ENCODE data around the gene ELF5.
A peak's percentile ranks its signal among the peaks of the same experiment; 100 is the strongest.

ELF5 gene

GRCh38 chr11:34493468-34493867, 20.1 kb downstream of the ELF5 start:
- H4K20me1 ChIP-seq (ENCODE audit: low read depth, low read length) = no peaks in the 10 kb centered on the region
- no peaks in the 10 kb centered on the region for H3K36me3 ChIP-seq (ENCODE audit: low read length)
- H3K27ac ChIP-seq (ENCODE audit: low read depth, low read length) = no peak overlapping the region
- no peaks in the 10 kb centered on the region for H3F3A ChIP-seq (ENCODE audit: insufficient read depth)
- no peak overlapping the region for H2AFZ ChIP-seq (ENCODE audit: low read depth, low read length, severe bottlenecking)
- H3K79me2 ChIP-seq (ENCODE audit: insufficient read depth, low read length) = no peaks in the 10 kb centered on the region
- TF ChIP-seq CTCF (IDR thresholded peaks at IDR 0.05; ENCODE audit: insufficient read depth, low read length, poor library complexity, severe bottlenecking) (no peak), EZH2phosphoT487 (conservative IDR thresholded peaks at IDR 0.05; ENCODE audit: low read length) (no peak)
- no peak overlapping the region for H3K4me2 ChIP-seq (ENCODE audit: low read depth, low read length, poor library complexity, severe bottlenecking)
- H3K9me2 ChIP-seq (replicated peaks; ENCODE audit: insufficient read depth, low read length) = no peaks in the 10 kb centered on the region
- no peak overlapping the region for H3K4me3 ChIP-seq (ENCODE audit: insufficient read depth, low read length, poor library complexity, severe bottlenecking)
- no peaks in the 10 kb centered on the region for H3K27me3 ChIP-seq (ENCODE audit: low read length)
- no peak overlapping the region for H3K9ac ChIP-seq (ENCODE audit: low read length)
- no peaks in the 10 kb centered on the region for H3K9me3 ChIP-seq (ENCODE audit: insufficient read depth, low read length)

DNA sequence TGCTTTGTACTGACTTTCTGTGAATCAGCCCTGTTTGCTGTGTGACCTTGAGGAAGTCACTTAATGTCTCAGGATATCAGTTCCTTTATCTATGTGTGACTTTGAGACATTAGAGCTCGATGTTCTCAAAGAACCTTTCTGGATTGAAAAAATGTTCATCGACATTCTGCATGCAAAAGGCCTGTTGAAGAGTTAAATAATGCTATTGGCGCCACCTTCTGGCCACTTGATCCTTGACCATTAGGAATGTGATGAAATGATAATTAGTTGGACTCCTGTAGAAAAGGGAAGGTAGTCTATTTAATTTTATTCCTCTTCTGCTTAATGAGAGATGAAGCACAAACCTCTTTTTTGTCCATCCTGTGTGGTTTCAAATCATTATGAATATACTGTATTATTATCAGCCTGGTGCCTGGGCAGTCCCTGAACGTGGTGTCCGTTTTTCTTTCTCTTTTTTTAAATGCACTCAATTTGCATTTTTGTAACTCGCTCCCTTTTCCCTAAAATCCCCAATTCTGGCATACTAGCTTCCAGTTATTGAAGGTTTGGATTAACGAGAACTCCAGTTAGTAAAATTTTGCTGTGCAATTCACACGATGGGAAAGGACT, 20.7 kb downstream of the ELF5 start:
- Histone ChIP-seq H3K9me3 (ENCODE audit: insufficient read depth, low read length) (no peaks in the 10 kb centered on the region), H2AFZ (ENCODE audit: low read depth, low read length, severe bottlenecking) (no peak overlapping the region), H3K4me2 (ENCODE audit: low read depth, low read length, poor library complexity, severe bottlenecking) (no peak overlapping the region), H3K9me2 (replicated peaks; ENCODE audit: insufficient read depth, low read length) (no peaks in the 10 kb centered on the region), H3F3A (ENCODE audit: insufficient read depth) (no peaks in the 10 kb centered on the region), H3K4me3 (ENCODE audit: insufficient read depth, low read length, poor library complexity, severe bottlenecking) (no peak overlapping the region), H3K9ac (ENCODE audit: low read length) (no peak overlapping the region), H3K36me3 (ENCODE audit: low read length) (no peaks in the 10 kb centered on the region), H4K20me1 (ENCODE audit: low read depth, low read length) (no peaks in the 10 kb centered on the region), H3K27me3 (ENCODE audit: low read length) (no peaks in the 10 kb centered on the region), H3K79me2 (ENCODE audit: insufficient read depth, low read length) (no peaks in the 10 kb centered on the region), H3K27ac (ENCODE audit: low read depth, low read length) (no peak overlapping the region)
- TF ChIP-seq EZH2phosphoT487 (conservative IDR thresholded peaks at IDR 0.05; ENCODE audit: low read length) = no peak
- peak; percentile 54 for TF ChIP-seq CTCF (IDR thresholded peaks at IDR 0.05; ENCODE audit: insufficient read depth, low read length, poor library complexity, severe bottlenecking)

- no peaks in the 10 kb centered on the region for H3F3A ChIP-seq (ENCODE audit: insufficient read depth)
- H3K27ac ChIP-seq (ENCODE audit: low read depth, low read length) = no peak overlapping the region
- H3K79me2 ChIP-seq (ENCODE audit: insufficient read depth, low read length) = no peaks in the 10 kb centered on the region
- no peaks in the 10 kb centered on the region for H3K9me3 ChIP-seq (ENCODE audit: insufficient read depth, low read length)
- H3K9me2 ChIP-seq (replicated peaks; ENCODE audit: insufficient read depth, low read length) = no peaks in the 10 kb centered on the region
- TF ChIP-seq EZH2phosphoT487 (conservative IDR thresholded peaks at IDR 0.05; ENCODE audit: low read length) = no peak
- no peak for TF ChIP-seq CTCF (IDR thresholded peaks at IDR 0.05; ENCODE audit: insufficient read depth, low read length, poor library complexity, severe bottlenecking)
- H3K27me3 ChIP-seq (ENCODE audit: low read length) = no peaks in the 10 kb centered on the region
- H2AFZ ChIP-seq (ENCODE audit: low read depth, low read length, severe bottlenecking) = no peak overlapping the region
- no peak overlapping the region for H3K4me2 ChIP-seq (ENCODE audit: low read depth, low read length, poor library complexity, severe bottlenecking)
- H3K4me3 ChIP-seq (ENCODE audit: insufficient read depth, low read length, poor library complexity, severe bottlenecking) = no peak overlapping the region
- no peak overlapping the region for H3K9ac ChIP-seq (ENCODE audit: low read length)
- H4K20me1 ChIP-seq (ENCODE audit: low read depth, low read length) = no peaks in the 10 kb centered on the region
- H3K36me3 ChIP-seq (ENCODE audit: low read length) = no peaks in the 10 kb centered on the region
Observed at GRCh38 chr11:34490304-34490703, 23.3 kb downstream of the ELF5 start.
